GM12873 (cell line): ENCODE data around the gene LYRM2.

Source experiments
- CTCF ChIP-seq: IDR thresholded peaks from 2 replicates; pipeline ENCODE4 v1.5.1; 2012; ENCODE audit warnings: low read depth, mild to moderate bottlenecking, moderate library complexity, low read length, control low read depth; ENCODE audit not compliant: insufficient read depth; ENCODE audit errors: missing control alignments

Gene LYRM2

DNA sequence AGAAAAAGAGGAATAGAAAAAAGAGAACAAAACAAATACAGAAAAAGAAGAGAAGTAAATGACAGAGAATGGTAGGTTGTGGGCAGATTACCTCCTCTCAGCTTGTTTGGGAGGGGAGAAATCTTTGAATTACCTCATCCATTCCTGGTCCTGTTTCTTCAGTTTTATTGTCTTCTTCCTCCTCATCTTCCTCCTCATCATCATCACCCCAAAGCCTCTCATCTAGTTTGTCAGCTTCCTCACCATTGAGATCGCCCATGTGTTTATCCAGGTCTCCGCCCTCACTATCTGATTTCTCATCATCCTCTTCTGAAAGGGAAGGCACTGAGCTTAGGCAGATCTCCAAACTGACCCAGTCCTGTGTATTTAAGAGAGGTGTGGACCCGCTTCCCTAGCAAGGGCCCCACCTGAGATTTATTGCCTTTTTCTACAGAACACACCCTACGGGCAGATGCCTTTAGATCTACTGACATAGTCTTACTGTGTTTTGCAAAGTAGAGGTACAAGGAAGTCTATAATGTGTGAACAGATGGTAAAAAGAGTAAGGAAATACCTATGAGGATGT, 24.2 kb upstream of the LYRM2 start:
- no peak for TF ChIP-seq CTCF

- no peak for TF ChIP-seq CTCF
These were observed 23.0 kb upstream of the LYRM2 start for GRCh38 chr6:89661559-89661958.

GRCh38 chr6:89660981-89661380, 22.4 kb upstream of the LYRM2 start:
- TF ChIP-seq CTCF, result no peak

GRCh38 chr6:89657445-89658158, 19.1 kb upstream of the LYRM2 start:
- TF ChIP-seq CTCF, result no peak

DNA sequence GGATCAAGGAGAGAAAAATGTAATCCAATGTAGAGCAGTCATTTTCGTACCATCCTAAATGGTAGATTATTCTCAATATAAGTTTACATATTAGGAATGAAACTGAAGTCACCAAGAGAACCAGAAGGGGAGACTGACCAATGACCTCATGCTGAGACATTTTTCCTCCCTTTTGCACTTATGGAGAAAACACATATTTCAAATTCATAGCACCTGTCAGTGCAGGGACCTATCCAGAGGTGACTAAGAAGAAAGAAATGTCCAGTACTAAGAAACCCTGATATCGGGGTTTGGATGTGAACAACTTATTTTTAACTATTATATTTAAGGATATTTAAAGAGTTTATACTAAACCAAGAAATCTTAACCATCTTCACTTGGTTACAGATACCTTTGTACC, 16.6 kb upstream of the LYRM2 start:
- no peak for TF ChIP-seq CTCF

- no peak for TF ChIP-seq CTCF
These were observed 12.0 kb upstream of the LYRM2 start for GRCh38 chr6:89650579-89650978.

DNA sequence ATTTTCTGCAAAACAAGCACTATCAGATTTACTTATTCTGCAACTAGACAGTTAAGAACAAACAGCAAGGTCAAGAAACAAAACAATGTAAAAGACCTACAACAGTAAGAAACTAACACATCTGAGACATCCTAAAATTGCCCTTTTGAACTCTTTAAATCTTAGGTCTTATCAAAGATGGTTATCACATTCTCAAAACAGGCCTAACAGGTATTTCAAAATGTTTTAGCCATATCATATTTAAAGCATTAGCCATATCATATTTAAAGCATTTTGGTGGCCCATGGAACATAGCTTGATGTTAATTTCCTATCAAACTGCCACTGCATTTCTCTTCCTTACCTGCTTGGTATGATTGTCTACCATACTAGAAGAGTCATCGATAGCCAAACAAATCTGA, 11.1 kb upstream of the LYRM2 start:
- no peak for TF ChIP-seq CTCF
